NCI-H2196 treated with DMSO at 0.1 percent for 48 hours (cell line): Measurements from ENCODE around the gene FOXC1.

ENCODE experiments used
- DNase-seq: peaks from one replicate; lab custom pipeline; 2025; ENCODE audit not compliant: unreplicated experiment; lab: John Stamatoyannopoulos, UW

The FOXC1 gene

DNA sequence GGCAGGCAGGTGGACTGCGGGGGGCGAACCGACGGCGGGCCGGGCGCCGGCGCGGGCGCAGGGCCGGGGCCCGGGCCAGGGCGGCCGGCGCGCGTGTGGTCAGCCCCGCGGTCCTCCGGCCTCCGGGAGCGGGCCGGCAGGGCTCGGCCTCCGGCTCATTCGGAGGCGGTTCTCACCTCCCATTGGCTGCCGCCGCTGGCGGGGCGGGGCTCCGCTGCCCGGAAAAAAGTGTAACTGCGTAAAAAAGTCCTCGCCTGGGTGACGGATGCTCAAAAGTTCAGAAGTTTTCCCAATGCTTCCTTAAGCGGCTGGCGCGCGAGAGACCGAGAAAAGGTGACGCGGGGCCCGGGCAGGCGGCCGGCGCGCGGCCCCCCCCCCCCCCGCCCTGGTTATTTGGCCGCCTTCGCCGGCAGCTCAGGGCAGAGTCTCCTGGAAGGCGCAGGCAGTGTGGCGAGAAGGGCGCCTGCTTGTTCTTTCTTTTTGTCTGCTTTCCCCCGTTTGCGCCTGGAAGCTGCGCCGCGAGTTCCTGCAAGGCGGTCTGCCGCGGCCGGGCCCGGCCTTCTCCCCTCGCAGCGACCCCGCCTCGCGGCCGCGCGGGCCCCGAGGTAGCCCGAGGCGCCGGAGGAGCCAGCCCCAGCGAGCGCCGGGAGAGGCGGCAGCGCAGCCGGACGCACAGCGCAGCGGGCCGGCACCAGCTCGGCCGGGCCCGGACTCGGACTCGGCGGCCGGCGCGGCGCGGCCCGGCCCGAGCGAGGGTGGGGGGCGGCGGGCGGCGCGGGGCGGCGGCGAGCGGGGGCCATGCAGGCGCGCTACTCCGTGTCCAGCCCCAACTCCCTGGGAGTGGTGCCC is at the start of gene FOXC1:
FOXC1 (plus strand) TSS at position 268 of the 849 bp plus-strand sequence; CDS start at position 799, 531 bp downstream.
- DNase-seq, result peak; percentile 33

DNA sequence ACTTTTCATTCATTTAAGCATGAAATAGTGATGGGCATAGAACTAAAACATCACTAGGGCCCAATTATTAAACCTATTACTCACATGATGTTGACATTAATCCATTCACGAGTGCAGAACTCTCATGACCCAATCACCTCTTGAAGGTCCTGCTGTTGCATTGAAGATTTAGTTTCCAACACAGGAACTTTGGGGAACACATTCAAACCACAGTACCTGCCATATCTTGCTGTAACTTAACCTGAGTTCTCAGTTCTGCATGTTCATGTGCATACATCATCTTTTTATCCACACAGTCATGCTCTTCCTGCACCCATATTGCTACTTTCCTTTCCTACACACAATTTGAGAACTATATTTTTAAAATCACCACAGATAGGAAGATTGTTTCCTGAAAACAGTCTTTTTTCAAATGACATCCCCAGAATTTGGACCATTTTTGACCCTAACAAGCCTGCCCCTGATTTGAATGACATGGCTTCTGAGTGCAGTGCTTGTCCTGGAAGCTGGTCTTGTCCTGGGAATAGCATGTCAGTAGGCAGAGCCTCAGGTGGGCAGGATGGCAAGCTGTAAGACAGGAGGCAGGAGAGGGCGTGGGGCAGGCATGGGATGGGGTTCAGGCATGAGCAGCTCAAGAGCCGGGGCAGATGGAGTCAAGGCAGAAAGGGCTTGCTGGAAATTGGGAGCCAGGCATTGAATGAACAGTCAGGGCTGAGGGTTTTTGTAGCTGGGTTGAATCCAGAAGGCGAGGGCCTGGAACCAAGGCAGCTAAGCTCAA is 49.2 kb upstream of the FOXC1 start:
- no peak for DNase-seq

DNA sequence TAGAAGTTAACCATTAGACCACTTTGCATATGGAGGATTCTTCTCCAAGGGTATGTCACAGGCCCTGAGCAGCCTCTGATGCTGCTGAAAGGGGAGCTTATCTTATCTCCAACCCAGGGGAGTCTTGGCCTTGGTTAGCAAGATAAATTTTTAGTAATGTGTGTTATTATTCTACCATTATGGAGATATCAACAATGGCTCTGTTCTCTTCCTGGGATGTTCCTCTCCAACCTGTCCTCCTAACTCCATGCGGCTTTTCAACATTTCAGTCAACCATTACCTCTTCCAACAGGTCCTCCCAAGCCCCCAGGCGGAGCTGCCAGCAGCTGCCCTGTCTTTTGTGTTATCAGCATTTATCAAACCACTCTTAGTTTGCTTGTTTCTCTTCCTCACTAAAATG is 48.4 kb upstream of the FOXC1 start:
- no peak for DNase-seq

DNA sequence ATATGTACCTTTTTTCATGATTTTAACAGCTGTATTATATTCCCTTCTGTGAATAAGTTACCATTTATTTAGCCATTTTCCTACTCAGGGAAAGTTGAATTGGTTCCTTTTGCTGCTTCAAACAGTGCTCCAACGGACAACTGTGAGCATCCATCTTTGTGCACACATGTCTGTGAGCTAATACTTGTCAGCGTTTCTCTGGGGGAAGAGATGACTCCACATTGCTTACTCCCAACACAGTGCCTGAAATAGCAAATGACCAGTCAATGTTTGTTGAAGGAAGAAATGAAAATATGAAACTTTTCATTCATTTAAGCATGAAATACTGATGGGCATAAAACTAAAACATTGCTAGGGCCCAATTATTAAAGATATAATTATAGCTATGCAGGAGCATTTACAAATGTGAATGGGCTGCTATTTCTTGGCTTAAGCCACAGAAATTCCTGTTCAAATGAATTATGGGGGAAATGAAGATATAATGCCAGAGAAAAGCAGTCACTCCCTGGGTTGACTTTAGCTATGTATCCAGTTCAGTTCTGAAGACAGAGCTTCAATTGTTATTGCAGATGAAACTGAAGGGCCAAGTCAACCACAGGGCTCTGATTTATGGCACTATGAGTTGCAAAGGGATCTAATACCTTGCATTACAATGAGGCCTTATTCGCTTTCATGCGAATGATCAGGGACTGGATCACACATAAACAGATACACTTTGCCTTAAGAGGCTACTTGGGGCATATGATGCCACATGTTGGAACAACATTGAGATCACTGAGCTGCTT is 47.4 kb upstream of the FOXC1 start:
- DNase-seq, result no peak

DNA sequence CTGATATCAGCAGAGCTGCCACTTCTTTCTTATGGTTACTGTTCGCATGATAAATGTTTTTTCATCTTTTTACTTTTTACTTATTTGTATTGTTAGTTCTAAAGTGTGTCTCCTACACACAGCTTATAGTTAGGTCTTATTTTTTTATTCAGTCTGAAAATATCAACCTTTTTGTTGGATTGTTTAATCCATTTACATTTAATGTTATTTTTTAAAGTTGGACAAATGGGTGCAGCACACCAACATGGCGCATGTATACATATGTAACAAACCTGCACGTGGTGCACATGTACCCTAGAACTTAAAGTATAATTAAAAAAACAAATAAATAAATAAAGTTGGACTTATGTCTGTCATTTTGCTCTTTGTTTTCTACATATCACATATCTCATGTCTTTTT is 40.3 kb upstream of the FOXC1 start:
- DNase-seq, result no peak

DNA sequence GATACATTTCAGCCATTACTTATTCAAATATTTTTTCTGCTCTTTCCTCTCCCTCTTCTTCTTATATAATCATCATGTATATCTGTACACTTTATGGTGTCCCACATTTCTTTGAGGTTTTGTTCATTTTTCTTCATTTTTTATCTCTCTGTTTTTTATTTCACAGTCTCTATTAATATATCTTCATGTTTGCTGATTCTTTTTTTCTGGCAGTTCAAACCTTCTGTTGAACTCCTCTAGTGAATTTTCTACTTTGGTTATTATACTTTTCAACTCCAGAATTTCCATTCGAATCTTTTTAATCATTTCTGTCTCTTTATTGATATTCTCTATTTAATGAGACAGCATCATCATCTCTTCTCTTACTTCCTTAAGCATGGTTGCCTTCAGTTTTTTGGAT is 38.9 kb upstream of the FOXC1 start:
- DNase-seq, result no peak

DNA sequence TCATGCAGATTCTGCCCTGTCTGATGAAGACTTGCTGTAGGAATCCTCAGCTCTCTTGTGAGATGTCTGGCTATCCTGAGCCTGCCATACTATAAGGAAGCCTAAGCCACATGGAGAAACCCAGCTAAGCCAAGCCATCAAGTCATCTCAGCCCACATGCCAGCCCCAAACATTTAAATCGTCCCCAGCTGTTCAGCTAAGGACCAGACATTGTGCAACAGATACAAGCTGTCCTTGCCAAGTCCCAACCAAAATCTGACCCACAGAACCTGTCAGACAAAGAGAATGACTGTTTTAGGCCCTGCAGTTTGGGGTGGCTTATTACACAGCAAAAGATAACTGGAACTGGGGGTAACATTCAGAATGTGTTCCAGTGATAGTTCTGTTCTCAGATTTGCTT is 36.8 kb upstream of the FOXC1 start:
- DNase-seq, result no peak

DNA sequence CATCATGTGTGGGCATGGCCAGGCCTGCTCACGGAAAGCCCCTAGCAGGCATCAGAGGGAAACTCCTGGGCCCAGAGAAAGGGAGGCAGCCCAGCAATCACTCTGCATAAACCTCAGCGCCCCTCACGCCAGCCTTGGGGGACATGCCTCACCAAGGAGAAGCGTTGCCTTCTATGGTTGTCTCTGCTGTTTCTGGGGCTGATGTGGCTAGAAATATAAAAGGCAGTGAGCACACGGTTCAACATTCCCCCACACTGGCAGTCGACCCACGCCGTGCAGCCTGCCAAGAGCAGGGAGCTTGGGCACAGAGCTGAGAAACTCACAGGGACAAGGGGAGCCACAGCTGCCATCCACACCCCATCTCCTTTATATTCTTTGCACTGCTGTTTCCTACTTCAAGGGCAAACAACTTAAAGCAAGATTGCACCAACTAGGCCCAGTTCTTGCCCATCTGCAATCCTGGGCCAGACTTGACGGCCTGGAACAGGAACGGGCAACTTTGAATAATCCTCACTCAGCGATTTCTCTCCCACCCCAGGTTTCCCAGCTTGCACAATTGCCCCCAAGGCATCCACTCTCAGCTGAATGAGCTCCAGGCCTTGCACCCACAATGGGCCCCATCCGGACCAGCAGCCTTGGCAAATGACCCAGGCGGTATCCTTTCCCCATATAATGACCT is 35.5 kb upstream of the FOXC1 start:
- no peak for DNase-seq

DNA sequence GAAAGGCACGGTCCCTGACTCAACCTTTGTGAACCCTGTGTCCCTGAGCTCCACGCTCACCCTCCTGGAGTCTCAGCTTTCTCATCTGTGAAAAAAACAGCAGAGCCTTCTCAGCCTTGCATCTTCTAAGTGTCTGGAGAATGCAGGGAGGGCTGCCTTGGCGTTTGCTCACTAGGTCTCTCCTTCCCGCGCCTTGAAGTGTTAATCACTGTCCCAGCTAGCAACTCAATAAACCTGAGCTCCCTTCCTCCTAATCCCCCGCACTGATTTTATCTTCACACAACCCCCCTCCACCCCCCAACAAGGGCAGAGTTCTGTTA is 34.9 kb upstream of the FOXC1 start:
- DNase-seq, result no peak

DNA sequence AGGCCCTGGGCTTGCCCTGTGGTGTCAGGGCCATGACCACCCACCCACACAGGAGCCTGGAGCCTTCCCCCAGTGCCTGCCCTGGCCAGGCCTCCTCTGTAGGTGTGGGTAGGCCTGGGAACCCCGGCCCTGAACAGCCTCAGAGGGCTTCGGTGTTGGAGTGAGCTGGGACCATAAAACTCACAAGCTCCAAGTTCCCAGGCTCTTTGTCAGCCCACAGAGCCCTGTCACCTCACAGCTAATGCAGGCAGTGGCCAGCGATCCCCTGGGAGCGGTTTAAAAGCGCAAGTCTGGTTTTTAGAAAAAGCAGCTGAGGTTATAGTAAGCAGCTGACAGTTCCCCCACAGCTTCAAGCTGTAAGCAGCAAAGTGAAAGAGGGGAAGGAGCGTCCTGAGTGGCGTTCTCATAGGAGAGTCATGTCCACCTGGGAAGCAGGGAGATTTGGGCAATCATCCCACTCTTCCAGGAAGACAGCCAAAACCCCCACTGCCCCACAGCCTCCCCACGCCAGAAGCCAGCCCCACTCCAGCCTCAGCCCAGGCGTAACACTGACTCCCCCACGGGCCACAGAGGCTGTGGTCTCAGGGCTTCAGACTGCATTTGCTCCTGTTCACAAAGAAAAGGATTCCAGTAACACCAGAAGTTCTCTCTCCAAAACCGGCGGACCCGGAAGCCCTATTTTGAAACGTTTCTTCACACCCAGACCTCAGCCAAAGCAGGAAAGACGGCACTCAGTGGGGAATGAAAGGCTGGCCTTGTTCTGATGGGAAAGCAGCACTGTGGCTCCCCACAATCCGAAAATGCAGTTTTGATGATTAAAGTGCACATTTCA is 34.3 kb upstream of the FOXC1 start:
- no peak for DNase-seq

DNA sequence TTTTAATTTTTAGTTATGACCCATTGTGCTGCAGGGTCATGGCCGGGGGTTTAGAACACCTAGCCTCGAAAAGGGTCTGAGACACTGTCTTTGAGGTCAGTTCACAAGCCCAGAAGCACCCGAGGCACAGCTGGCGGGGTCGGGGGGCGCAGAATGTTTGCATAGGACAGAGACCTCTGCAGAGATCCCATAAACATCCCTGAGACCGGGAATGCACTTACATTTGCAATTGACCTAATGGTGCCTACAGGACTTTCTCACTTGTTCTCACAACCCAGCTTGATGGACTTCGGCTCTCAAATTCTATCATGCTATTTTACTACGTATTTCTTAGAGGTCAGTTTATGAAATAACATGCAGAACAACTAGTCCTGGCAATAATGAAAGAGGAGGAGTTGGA is 33.5 kb upstream of the FOXC1 start:
- DNase-seq, result no peak

DNA sequence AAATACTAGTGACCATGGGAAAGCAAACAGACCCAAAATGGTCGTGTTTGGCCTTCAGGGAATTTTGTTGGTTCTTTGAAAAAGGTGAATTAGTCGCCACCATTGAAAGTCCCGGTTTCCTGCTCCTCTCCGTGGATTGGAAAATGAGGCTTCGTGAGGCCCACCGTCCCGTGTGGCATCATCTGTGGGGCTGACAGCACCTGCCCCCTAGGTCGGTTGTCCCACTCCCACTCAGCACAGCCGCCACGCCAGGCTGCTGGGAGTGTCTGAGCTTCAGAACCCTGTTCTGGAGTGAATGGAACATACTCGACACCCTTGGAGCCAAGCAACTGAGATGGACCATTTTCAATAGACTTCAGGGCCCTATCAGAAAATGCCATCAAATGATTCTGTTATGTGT is 33.0 kb upstream of the FOXC1 start:
- no peak for DNase-seq

DNA sequence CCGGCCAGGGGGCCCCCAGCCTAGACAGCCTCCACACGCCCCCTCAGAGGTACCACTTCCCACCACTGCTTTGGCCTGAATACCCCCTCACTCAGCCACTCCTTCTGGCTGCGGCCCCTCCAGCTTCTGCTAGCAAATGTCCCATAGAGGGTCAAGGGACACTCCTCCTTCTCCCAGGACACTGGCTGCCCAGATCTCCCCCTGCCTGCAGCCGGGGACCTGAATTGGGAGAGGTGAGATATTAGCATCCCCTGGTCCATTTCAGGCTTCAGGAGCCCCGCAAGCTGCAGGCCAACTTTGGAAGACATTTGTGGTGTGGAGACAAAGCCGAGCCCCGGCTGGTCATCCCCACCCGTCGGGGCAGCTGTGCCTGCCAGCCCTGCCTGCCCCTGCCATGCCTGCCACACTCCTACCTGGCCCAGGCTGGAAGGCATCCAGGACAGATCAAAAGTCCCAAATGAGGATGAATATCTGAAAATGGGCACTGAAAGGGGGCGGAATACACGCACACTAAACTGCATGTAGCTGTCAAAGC is 32.5 kb upstream of the FOXC1 start:
- DNase-seq, result no peak

DNA sequence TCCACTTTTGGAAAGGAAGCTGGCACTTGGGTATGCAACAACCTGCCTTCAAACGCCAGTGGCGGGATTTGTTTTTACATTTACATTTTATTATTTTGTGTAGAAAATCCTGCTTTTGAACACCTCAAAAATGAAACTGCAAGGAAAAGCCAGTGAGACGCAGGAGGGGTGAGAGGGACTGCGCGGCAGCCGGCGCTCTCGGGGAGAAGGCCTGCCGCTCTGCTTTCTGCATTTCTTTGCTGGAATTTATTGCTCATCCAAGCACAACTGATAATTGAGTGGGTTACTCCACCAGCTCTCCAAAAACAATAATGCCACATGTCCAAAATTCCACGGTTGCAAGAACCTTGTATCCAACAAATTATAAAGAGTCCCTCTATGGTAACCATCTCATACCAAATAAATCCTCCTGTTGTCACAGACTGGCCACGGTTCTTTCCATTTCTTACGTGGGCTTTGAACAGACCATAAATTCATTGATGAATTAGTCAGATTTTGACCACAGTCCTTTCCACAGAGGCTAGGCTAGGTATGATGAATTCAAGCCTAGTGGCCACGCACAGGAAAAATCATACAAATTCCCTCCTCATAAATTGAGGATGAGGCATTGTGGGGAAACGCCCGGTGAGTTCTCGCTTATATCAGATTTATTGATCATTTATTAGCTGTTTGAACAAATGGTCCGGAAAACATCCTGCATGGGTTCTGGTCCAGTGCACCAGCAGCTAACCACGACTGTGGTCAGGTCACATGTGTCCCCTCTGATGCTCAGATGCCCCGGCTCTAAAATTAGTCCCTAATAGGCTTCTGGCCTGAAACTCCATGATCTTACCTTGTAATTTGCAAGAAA is 31.6 kb upstream of the FOXC1 start:
- no peak for DNase-seq

DNA sequence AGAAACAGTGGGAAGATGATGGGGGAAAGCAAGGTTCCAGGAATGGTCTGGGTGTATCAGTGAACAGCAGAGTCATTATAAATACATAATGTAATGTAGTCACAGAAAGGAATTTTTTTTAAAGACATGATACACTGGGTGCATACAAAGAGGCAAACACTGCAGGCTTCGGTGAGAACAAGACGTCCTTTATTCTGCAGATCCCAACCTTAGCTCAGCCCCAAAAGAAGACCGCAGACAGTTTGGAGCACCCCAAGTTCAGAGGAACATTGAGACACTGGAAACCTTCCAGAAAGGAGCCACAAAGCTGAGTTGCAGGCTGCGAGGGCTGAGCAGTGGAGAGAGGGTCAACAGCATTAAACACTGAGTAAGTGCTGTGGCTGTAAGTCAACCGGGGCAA is 30.6 kb upstream of the FOXC1 start:
- DNase-seq, result no peak

DNA sequence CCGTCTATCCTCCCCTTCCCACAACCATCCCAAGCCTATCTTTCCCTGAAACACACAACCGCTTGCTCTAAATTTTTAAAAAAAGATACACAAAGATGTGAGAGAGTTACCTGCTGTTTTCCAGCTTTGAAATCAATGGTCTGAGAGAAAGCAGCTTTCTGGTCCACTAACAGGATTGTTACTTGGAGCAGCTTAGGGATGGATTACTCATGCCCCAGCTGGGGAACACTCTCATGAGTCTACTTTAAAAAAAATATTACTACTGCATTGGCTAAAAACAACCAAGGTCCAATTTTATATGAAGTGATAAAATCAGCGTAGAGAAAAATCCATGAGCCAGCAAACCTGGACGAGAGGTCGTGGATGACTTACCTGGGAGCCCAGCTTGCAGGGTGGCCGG is 29.6 kb upstream of the FOXC1 start:
- DNase-seq, result no peak

DNA sequence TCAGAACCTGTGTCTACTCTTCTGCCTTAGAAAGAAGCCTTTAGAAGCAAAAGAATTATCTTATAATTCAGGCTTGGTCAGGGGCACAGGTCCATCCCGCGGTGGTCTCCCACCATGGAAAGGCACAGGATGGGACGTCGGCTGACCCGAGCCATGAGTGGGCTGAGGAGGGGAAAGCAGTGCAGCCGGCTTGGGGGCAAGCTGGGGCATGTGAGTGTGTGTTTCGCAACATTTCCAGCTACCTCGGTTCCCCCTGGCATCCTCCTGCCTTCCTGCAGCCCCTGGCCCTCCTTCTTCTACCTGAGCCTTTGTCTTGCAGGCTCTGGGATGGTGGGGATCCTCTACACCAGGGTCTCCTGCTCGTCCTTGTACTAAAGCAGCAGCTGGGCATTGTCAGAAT is 29.1 kb upstream of the FOXC1 start:
- no peak for DNase-seq

DNA sequence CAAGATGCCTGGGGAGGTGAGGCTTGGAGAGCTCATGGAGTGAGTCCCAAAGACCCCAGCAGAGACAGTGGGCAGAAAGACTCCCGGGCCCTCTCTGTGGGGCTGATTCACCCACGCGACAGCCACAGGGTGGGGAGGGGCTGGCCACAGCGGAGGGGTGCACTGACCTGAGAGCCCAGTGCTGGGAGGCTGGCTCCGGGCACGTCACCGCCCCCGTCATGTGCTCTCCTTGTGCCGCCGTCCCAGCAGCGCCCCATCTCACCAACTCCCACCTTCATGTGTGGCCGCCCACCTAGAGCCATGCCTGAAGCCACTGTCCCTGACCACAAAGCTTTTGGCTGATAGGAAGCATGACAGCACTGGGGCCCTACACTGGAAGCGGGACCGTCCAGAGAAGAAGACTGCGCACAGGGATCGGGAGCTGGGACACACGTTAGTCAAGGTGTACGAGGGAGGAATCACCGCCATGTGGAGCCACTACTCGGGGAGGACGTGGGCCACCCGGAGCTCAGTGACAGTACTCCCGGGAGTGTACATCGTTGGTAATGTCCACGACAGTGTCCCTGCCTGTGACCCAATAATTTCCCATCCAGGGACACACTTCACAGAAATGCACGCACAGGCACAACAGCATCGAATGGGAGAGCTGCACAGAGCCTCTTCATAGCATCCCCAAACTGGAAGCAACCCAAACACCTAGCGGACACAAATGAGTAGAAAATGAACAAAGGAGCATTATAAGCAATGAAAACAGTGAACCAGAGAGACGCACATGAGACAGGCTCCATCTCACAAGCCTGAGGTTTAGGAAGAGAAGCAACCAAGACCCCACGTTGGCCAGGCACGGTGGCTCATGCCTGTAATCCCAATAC is 28.4 kb upstream of the FOXC1 start:
- no peak for DNase-seq
